ENCODE data around the gene SLC5A6. TPM values are rescaled to one million over a fixed set of nuclear protein-coding genes. Genes with fewer than 3 reads are reported as not detected.

Gene SLC5A6
- total and polyA plus RNA-seq, 2 of the 8 experiments (the other 6 are each of a cell fraction or from before 2014, with no cell fraction given): 118 to 183 TPM

DNA sequence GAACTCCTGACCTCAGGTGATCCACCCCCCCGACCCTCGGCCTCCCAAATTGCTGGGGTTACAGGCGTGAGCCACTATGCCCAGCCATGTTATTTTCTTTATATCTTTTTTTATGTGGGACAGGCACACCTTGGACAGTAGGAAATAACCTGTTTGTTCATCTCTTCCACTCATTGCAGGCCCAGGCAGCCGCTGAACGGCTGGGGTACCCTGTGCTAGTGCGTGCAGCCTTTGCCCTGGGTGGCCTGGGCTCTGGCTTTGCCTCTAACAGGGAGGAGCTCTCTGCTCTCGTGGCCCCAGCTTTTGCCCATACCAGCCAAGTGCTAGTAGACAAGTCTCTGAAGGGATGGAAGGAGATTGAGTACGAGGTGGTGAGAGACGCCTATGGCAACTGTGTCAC lies 13.5 kb upstream of the SLC5A6 start:
- H3K27me3 ChIP-seq (replicated peaks in 1 of 4; ENCODE audit: control insufficient read depth in 3 of 4, extremely low read depth in 1 of 4, insufficient read depth in 3 of 4, low read length in 3 of 4): no peaks in the 10 kb centered on the region
- H3K18ac ChIP-seq (ENCODE audit: extremely low read depth, low read length): no peak overlapping the region
- no peaks in the 10 kb centered on the region for H3K9me3 ChIP-seq (ENCODE audit: insufficient read depth in 2 of 2, low read depth in 1 of 2, low read length in 1 of 2)
- H3K9ac ChIP-seq (replicated peaks in 1 of 4; ENCODE audit: extremely low read depth in 1 of 4, low read depth in 3 of 4, low read length in 3 of 4): 0 out of 7 replicates have a peak overlapping the region, but pooled peaks of 1 of the 4 experiments have one; percentile 10
- no peak overlapping the region for H3K27ac ChIP-seq (ENCODE audit: low read depth, low read length)
- no peak overlapping the region for H4K91ac ChIP-seq (replicated peaks; ENCODE audit: insufficient read length, low read length)
- CTCF ChIA-PET (ENCODE audit: partially characterized antibody): interaction anchor here (1.0 to 1.7 kb wide), 7 partner anchors 9 to 67 kb away, joined by 3 to 10 read pairs (median 4); no protein-coding TSS in a partner anchor
- H2BK12ac ChIP-seq (ENCODE audit: low read depth, low read length): no peak overlapping the region
- FAIRE-seq (no peak), DNase-seq (ENCODE audit: low read depth in 1 of 2, low spot score in 2 of 2) (no peak)
- POLR2A ChIA-PET (ENCODE audit: partially characterized antibody): interaction anchor here (0.7 to 29.6 kb wide), 7 partner anchors 9 to 124 kb away, joined by 3 to 835 read pairs (median 5); partner anchors contain the start of genes CAD and MPV17
- H3K4ac ChIP-seq (replicated peaks; ENCODE audit: insufficient read length, low read depth, low read length): no peak overlapping the region
- H3K4me1 ChIP-seq (replicated peaks in 1 of 4; ENCODE audit: control insufficient read depth in 3 of 4, insufficient read depth in 4 of 4, low read length in 3 of 4): no peaks in the 10 kb centered on the region
- H3K4me2 ChIP-seq (ENCODE audit: insufficient read depth in 1 of 2, low read depth in 2 of 2, low read length in 2 of 2): no peak overlapping the region
- H3K79me1 ChIP-seq (ENCODE audit: low read depth, low read length): peaks cover 3% of the 10 kb centered on the region; the same call in 1 of the 2 replicates
- no peak overlapping the region for H2BK20ac ChIP-seq (ENCODE audit: low read length)
- no peak overlapping the region for H2AK5ac ChIP-seq (ENCODE audit: low read depth, low read length)
- H2BK5ac ChIP-seq (ENCODE audit: low read depth, low read length): no peak overlapping the region
- H2BK120ac ChIP-seq (replicated peaks; ENCODE audit: low read depth, low read length): no peak overlapping the region
- WGBS, 2 experiments (ENCODE audit: extremely low coverage in 1 of 2, insufficient coverage in 1 of 2, insufficient read length in 1 of 2, insufficient replicate concordance in 2 of 2, low coverage in 1 of 2, low lambda C conversion rate in 2 of 2, missing lambda C conversion rate in 1 of 2): 92% methylated on average over 9 of the region's 9 CpGs; no CpG with 5 or more reads in 1 of the 2 experiments
- H3K14ac ChIP-seq (ENCODE audit: insufficient read length): no peak overlapping the region
- no peak overlapping the region for H2AFZ ChIP-seq (ENCODE audit: low read length)
- H3K79me2 ChIP-seq (ENCODE audit: control insufficient read depth in 1 of 2, insufficient read depth in 2 of 2, low read length in 2 of 2): 0 out of 4 replicates have a peak, but pooled peaks cover 0 to 3% of the 10 kb centered on the region in 2 experiments
- no peak overlapping the region for H4K5ac ChIP-seq (ENCODE audit: insufficient read length, low read depth, low read length)
- H3K23ac ChIP-seq (ENCODE audit: insufficient read length): no peak overlapping the region
- no peak overlapping the region for H3K56ac ChIP-seq (replicated peaks; ENCODE audit: insufficient read length, low read depth, low read length)
- H3K23me2 ChIP-seq (ENCODE audit: low read depth, low read length): no peaks in the 10 kb centered on the region
- no peak overlapping the region for H3K4me3 ChIP-seq (ENCODE audit: extremely low read depth in 1 of 4, insufficient read depth in 2 of 4, low read depth in 3 of 4, low read length in 4 of 4)
- TF ChIP-seq SP2 (IDR thresholded peaks at IDR 0.05; ENCODE audit: low read length) (no peak), KDM4A (IDR thresholded peaks at IDR 0.05; ENCODE audit: low read depth, low read length, severe bottlenecking) (no peak), JUN (IDR thresholded peaks at IDR 0.05; ENCODE audit: low read depth, low read length) (no peak), TBP (IDR thresholded peaks at IDR 0.05; ENCODE audit: low read depth, low read length) (no peak), SIX5 (IDR thresholded peaks at IDR 0.05; ENCODE audit: low read depth, low read length) (no peak), TAF1 (IDR thresholded peaks at IDR 0.05; ENCODE audit: low read depth, low read length) (no peak), TEAD4 (IDR thresholded peaks at IDR 0.05; ENCODE audit: low read depth, low read length) (no peak), NRF1 (IDR thresholded peaks at IDR 0.05; ENCODE audit: low read depth, low read length) (no peak), SP4 (IDR thresholded peaks at IDR 0.05; ENCODE audit: low read length) (no peak), PHF8 (conservative IDR thresholded peaks at IDR 0.05; ENCODE audit: low read depth, low read length) (no peak), SP1 (IDR thresholded peaks at IDR 0.05; ENCODE audit: low read depth, low read length) (no peak), BACH1 (IDR thresholded peaks at IDR 0.05; ENCODE audit: low read length) (no peak), JUND (IDR thresholded peaks at IDR 0.05; ENCODE audit: low read length) (no peak)
- TF ChIP-seq, protein P1, sequence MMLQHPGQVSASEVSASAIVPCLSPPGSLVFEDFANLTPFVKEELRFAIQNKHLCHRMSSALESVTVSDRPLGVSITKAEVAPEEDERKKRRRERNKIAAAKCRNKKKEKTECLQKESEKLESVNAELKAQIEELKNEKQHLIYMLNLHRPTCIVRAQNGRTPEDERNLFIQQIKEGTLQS (IDR thresholded peaks at IDR 0.05; ENCODE audit: insufficient read depth, low read depth, low read length): no peak
- H2BK15ac ChIP-seq (ENCODE audit: low read length): no peak overlapping the region
- no peak overlapping the region; the same call in 1 of the 2 replicates for H4K8ac ChIP-seq (ENCODE audit: extremely low read depth, insufficient read depth, low read length)
- H4K20me1 ChIP-seq (replicated peaks in 1 of 2; ENCODE audit: control insufficient read depth in 1 of 2, insufficient read depth in 2 of 2, low read length in 2 of 2): peaks cover 2 to 10% of the 10 kb centered on the region in 2 experiments
- H3K36me3 ChIP-seq (ENCODE audit: control insufficient read depth in 2 of 4, insufficient read depth in 4 of 4, low read length in 3 of 4): peaks cover 48 to 90% (median 77%) of the 10 kb centered on the region in 4 experiments
